Type B pancreatic cell (in vitro differentiated cells): ENCODE measurements around the gene MYCBP2. TPM values are rescaled to one million over a fixed set of nuclear protein-coding genes. Genes with fewer than 3 reads are reported as not detected.
A peak's percentile ranks its signal among the peaks of the same experiment; 100 is the strongest.

Source experiments
- DNase-seq: peaks from one replicate; pipeline ENCODE4 v3.0.0; 2021; ENCODE audit warnings: mixed read lengths; ENCODE audit not compliant: unreplicated experiment; ENCODE audit errors: extremely low spot score
- H3K27ac Mint-ChIP-seq: 2 replicates; pipeline ENCODE4 v1.8.0; 2021; ENCODE audit warnings: mild to moderate bottlenecking, mixed read lengths
- H3K27me3 Mint-ChIP-seq: 2 replicates; pipeline ENCODE4 v1.8.0; 2021; ENCODE audit warnings: mixed read lengths
- H3K36me3 Mint-ChIP-seq: 2 replicates; pipeline ENCODE4 v1.8.0; 2021; ENCODE audit warnings: mixed read lengths
- H3K4me1 Mint-ChIP-seq: one replicate; pipeline ENCODE4 v1.8.0; 2021; ENCODE audit warnings: mixed read lengths; ENCODE audit not compliant: unreplicated experiment
- H3K4me3 Mint-ChIP-seq: 2 replicates; pipeline ENCODE4 v1.8.0; 2021; ENCODE audit warnings: mild to moderate bottlenecking, mixed read lengths
- H3K9me3 Mint-ChIP-seq: 2 replicates; pipeline ENCODE4 v1.8.0; 2021; ENCODE audit warnings: mixed read lengths
- total RNA-seq: library from RNA; stranded (reverse); gene quantifications from 2 replicates; pipeline ENCODE4 v1.2.1, GENCODE V29; 2021; ENCODE audit warnings: low replicate concordance
- TF ChIP-seq, protein P1 (sequence below): fragments of 200-600 bp; sonication (generic); conservative IDR thresholded peaks from 2 replicates; pipeline ENCODE4 v1.5.0; 2021; ENCODE audit warnings: antibody characterized with exemption, mild to moderate bottlenecking

Gene MYCBP2
- total RNA-seq, 1 donor from 2014 or later, result 71.7 TPM

DNA sequence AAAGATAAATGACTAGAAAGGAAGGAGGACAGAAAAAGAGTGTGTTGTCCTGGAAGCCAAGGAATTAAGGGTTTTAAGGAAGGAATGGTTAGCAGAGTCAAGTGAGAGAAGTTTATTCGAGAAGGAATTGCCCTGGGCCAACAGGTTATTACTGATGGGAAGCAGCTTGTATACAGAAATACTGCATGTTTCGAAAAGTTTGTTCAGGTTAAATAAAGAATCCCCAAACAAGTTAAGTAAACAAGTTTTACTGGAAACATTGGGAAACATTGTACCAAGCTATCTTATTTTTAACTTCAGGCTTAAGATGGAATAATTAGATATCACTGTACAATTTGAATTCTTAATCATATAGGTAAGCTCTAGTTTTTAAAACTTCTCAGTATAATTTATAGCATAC is 271.7 kb downstream of the MYCBP2 start:
- Mint-ChIP-seq H3K9me3 (no peaks in the 10 kb centered on the region), H3K27me3 (no peaks in the 10 kb centered on the region), H3K36me3 (peaks cover 36% of the 10 kb centered on the region), H3K4me1 (no peaks in the 10 kb centered on the region), H3K27ac (no peak overlapping the region), H3K4me3 (no peak overlapping the region)
- no peak for DNase-seq
- TF ChIP-seq, protein P1, sequence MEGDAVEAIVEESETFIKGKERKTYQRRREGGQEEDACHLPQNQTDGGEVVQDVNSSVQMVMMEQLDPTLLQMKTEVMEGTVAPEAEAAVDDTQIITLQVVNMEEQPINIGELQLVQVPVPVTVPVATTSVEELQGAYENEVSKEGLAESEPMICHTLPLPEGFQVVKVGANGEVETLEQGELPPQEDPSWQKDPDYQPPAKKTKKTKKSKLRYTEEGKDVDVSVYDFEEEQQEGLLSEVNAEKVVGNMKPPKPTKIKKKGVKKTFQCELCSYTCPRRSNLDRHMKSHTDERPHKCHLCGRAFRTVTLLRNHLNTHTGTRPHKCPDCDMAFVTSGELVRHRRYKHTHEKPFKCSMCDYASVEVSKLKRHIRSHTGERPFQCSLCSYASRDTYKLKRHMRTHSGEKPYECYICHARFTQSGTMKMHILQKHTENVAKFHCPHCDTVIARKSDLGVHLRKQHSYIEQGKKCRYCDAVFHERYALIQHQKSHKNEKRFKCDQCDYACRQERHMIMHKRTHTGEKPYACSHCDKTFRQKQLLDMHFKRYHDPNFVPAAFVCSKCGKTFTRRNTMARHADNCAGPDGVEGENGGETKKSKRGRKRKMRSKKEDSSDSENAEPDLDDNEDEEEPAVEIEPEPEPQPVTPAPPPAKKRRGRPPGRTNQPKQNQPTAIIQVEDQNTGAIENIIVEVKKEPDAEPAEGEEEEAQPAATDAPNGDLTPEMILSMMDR, result no peak

DNA sequence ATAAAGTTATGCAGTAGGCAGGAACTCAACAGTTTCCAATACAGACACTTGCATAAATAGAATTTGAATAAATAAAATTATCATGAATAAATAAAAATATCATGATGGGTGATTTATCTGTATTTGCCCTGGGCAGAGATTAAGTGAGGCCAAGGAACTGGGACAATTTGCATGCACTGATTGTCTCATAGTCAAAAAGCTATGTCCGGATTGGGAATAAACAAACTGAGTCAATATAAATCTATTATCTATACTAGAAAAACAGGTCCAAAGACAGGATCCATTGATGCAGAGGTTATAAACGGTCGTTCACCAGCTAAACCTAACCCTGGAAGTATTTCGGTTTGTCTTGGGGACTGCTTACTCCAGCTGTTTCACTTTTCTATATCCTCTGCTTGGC is 273.7 kb downstream of the MYCBP2 start:
- Mint-ChIP-seq H3K27me3 (no peaks in the 10 kb centered on the region), H3K4me1 (peaks cover 9% of the 10 kb centered on the region), H3K27ac (no peak overlapping the region), H3K9me3 (no peaks in the 10 kb centered on the region), H3K4me3 (no peak overlapping the region), H3K36me3 (peaks cover 54% of the 10 kb centered on the region)
- TF ChIP-seq, protein P1, result no peak
- no peak for DNase-seq

DNA sequence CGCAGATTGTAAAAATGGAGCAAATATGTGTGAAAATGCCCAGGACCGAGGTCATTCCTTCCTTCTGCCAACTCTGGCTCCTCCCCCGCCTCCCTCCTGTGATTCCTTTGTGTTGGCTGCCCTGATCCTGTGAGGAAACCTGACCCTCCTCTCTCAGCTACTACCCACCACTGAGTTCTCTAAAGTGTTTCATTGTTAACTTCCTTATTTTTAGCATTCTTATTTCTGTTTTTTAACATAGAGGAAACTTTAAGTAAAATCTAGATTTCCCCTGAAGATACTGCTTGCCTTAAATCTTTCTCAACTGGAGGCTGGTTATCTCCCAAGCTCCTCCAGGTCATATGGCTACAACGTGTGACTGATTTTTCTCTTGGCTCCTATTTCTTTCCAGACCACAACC is 278.2 kb downstream of the MYCBP2 start:
- Mint-ChIP-seq H3K27ac (no peak overlapping the region), H3K4me3 (no peak overlapping the region), H3K36me3 (peaks cover 46% of the 10 kb centered on the region), H3K9me3 (no peaks in the 10 kb centered on the region), H3K4me1 (peaks cover 9% of the 10 kb centered on the region), H3K27me3 (no peaks in the 10 kb centered on the region)
- TF ChIP-seq, protein P1, result no peak
- DNase-seq, result no peak

DNA sequence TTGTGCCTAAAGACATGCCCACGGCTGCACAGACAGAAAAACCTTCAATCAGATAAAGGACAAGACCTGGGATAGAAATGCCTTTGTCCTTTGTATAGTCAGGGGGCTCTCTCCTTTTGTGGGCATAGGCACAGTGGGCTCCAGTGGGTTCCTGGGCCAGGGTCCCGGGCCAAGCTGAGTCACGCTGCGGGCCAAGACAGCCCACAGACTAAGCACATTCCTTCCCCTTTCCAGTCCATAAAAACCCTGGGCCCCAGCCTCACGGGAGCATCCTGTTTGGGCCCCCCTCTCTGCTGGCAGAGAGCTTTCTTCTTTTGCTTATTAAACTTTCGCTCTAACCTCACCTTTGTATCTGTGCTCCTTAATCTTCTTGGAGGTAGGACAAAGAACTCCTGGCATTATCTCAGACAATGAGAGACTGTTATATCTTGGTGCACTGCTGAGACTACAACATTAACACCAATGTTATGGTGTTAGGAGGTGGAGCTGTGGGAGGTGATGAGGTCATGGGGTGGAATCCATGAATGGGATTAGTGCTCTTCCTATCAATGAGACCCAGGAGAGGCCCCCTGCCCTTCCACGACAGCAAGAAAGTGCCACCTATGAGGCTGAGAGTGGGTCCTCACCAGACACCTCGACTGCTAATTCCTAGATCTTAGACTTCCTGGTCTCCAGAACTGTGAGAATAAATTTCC is 279.1 kb downstream of the MYCBP2 start:
- H3K27ac Mint-ChIP-seq, result no peak overlapping the region
- H3K36me3 Mint-ChIP-seq, result peaks cover 49% of the 10 kb centered on the region
- DNase-seq, result no peak

DNA sequence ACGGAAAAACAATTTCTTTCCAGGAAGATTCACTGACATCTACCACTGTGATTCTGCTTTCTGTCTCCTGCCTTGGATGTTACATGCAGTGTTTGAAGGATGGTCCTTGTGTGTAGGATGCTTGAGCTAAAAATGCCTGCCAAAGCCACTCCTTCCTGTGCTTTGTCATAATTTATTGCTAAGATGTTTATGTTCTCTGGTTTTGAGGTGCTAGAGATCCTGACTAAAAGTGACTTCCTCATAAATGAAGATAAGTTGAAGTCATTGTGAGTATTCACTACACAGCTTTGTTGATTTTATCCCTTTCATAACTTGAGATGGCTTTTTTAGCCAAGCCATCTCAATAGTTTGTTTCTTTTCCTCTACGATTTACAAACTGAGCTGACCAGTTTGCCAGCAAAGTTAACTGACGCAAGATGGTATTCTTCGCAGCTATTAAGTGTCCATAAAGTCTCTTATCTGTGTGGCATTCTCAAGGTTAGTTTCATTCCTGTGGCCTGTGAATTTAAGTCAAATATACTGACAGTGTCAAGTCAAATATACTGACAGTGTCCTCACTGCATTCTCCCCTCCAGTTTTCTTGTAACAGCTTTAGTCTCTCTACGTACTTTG is 284.2 kb downstream of the MYCBP2 start:
- Mint-ChIP-seq H3K4me3 (no peak overlapping the region), H3K27me3 (no peaks in the 10 kb centered on the region), H3K36me3 (peaks cover 15% of the 10 kb centered on the region), H3K9me3 (no peaks in the 10 kb centered on the region), H3K4me1 (peaks cover 14% of the 10 kb centered on the region), H3K27ac (peak overlapping the region; percentile 81)
- DNase-seq, result no peak
- TF ChIP-seq, protein P1, result no peak

More for the DNA sequence above, 279.1 kb downstream of the MYCBP2 start:
- no peaks in the 10 kb centered on the region for H3K27me3 Mint-ChIP-seq
- TF ChIP-seq, protein P1, result no peak
- no peaks in the 10 kb centered on the region for H3K9me3 Mint-ChIP-seq
- no peak overlapping the region for H3K4me3 Mint-ChIP-seq
- peaks cover 14% of the 10 kb centered on the region for H3K4me1 Mint-ChIP-seq
